ENCODE results near the gene DNAJC22. TPM values are rescaled to one million over a fixed set of nuclear protein-coding genes. Genes with fewer than 3 reads are reported as not detected.
"Not testable (repeated sequence)": the region's sequence is repeated elsewhere in the genome, so short reads cannot be mapped to it uniquely, and the experiment has no call there.

The DNAJC22 gene
- polyA plus RNA-seq, 4 donors: 14.9 to 52.4 (median 20.8) TPM

- peaks cover 0 to 10% (median 0%) of the 10 kb centered on the region in 3 donors for H3K4me1 ChIP-seq (ENCODE audit: control insufficient read depth in 3 of 3, insufficient read depth in 2 of 3, low read depth in 1 of 3, low read length in 2 of 3)
- DNase-seq; H3K36me3 ChIP-seq (ENCODE audit: control insufficient read depth in 3 of 3, insufficient read depth in 2 of 3, low read depth in 1 of 3, low read length in 3 of 3); H3K4me3 ChIP-seq (ENCODE audit: low read depth in 1 of 3, low read length in 3 of 3); H3K27ac ChIP-seq (ENCODE audit: low read depth in 1 of 3, low read length in 2 of 3); FAIRE-seq; H3K27me3 ChIP-seq (ENCODE audit: control insufficient read depth in 3 of 3, insufficient read depth in 3 of 3, low read length in 3 of 3); H3K9me3 ChIP-seq (ENCODE audit: control insufficient read depth in 2 of 2, insufficient read depth in 1 of 2, low read depth in 1 of 2, low read length in 1 of 2): not testable (repeated sequence)
- WGBS, 3 donors: 49 to 70% (median 65%) methylated on average over 2 of the region's 3 CpGs
These were observed 36.2 kb upstream of the DNAJC22 start for GRCh38 chr12:49310451-49311000.

GRCh38 chr12:49314811-49315210 is 31.9 kb upstream of the DNAJC22 start:
- WGBS, 3 donors: 65 to 80% (median 74%) methylated on average over 1 of the region's 1 CpG
- peak; percentile 37 to 84 for DNase-seq
- Histone ChIP-seq H3K27me3 (ENCODE audit: control insufficient read depth in 3 of 3, insufficient read depth in 3 of 3, low read length in 3 of 3) (no peaks in the 10 kb centered on the region), H3K9me3 (ENCODE audit: control insufficient read depth in 2 of 2, insufficient read depth in 1 of 2, low read depth in 1 of 2, low read length in 1 of 2) (no peaks in the 10 kb centered on the region), H3K4me3 (ENCODE audit: low read depth in 1 of 3, low read length in 3 of 3) (no peak overlapping the region), H3K27ac (ENCODE audit: low read depth in 1 of 3, low read length in 2 of 3) (peak overlapping the region in 2 of 3 donors; percentile 62 to 68), H3K36me3 (ENCODE audit: control insufficient read depth in 3 of 3, insufficient read depth in 2 of 3, low read depth in 1 of 3, low read length in 3 of 3) (no peaks in the 10 kb centered on the region), H3K4me1 (ENCODE audit: control insufficient read depth in 3 of 3, insufficient read depth in 2 of 3, low read depth in 1 of 3, low read length in 2 of 3) (peaks cover 0 to 10% (median 0%) of the 10 kb centered on the region in 3 donors)
- no peak for FAIRE-seq

- peaks cover 0 to 10% (median 0%) of the 10 kb centered on the region in 3 donors for H3K4me1 ChIP-seq (ENCODE audit: control insufficient read depth in 3 of 3, insufficient read depth in 2 of 3, low read depth in 1 of 3, low read length in 2 of 3)
- H3K36me3 ChIP-seq (ENCODE audit: control insufficient read depth in 3 of 3, insufficient read depth in 2 of 3, low read depth in 1 of 3, low read length in 3 of 3); H3K27me3 ChIP-seq (ENCODE audit: control insufficient read depth in 3 of 3, insufficient read depth in 3 of 3, low read length in 3 of 3); H3K4me3 ChIP-seq (ENCODE audit: low read depth in 1 of 3, low read length in 3 of 3); DNase-seq; FAIRE-seq; H3K9me3 ChIP-seq (ENCODE audit: control insufficient read depth in 2 of 2, insufficient read depth in 1 of 2, low read depth in 1 of 2, low read length in 1 of 2); H3K27ac ChIP-seq (ENCODE audit: low read depth in 1 of 3, low read length in 2 of 3): not testable (repeated sequence)
- 95% methylated on average over 10 of the region's 10 CpGs for WGBS, 3 donors
These were observed 29.6 kb upstream of the DNAJC22 start for GRCh38 chr12:49317118-49317517.

GRCh38 chr12:49320411-49321103 is 26.1 kb upstream of the DNAJC22 start:
- 93 to 94% (median 94%) methylated on average over 9 of the region's 9 CpGs for WGBS, 3 donors
- DNase-seq, FAIRE-seq: not testable (repeated sequence)

GRCh38 chr12:49322367-49322707 is 24.4 kb upstream of the DNAJC22 start:
- peaks cover 0 to 18% (median 0%) of the 10 kb centered on the region in 3 donors for H3K36me3 ChIP-seq (ENCODE audit: control insufficient read depth in 3 of 3, insufficient read depth in 2 of 3, low read depth in 1 of 3, low read length in 3 of 3)
- DNase-seq (no peak), FAIRE-seq (no peak)
- H3K27ac ChIP-seq (ENCODE audit: low read depth in 1 of 3, low read length in 2 of 3): peak overlapping the region in 1 of 3 donors; percentile 84
- no peaks in the 10 kb centered on the region for H3K27me3 ChIP-seq (ENCODE audit: control insufficient read depth in 3 of 3, insufficient read depth in 3 of 3, low read length in 3 of 3)
- peaks cover 0 to 7% (median 3%) of the 10 kb centered on the region in 3 donors for H3K4me1 ChIP-seq (ENCODE audit: control insufficient read depth in 3 of 3, insufficient read depth in 2 of 3, low read depth in 1 of 3, low read length in 2 of 3)
- 29 to 46% (median 30%) methylated on average over 12 of the region's 12 CpGs for WGBS, 3 donors
- H3K4me3 ChIP-seq (ENCODE audit: low read depth in 1 of 3, low read length in 3 of 3): peak overlapping the region; percentile 64 to 74 (median 65)
- no peaks in the 10 kb centered on the region for H3K9me3 ChIP-seq (ENCODE audit: control insufficient read depth in 2 of 2, insufficient read depth in 1 of 2, low read depth in 1 of 2, low read length in 1 of 2)

More at GRCh38 chr12:49320411-49321103, 26.1 kb upstream of the DNAJC22 start:
- H3K4me3 ChIP-seq (ENCODE audit: low read depth in 1 of 3, low read length in 3 of 3); H3K9me3 ChIP-seq (ENCODE audit: control insufficient read depth in 2 of 2, insufficient read depth in 1 of 2, low read depth in 1 of 2, low read length in 1 of 2); H3K27me3 ChIP-seq (ENCODE audit: control insufficient read depth in 3 of 3, insufficient read depth in 3 of 3, low read length in 3 of 3); H3K4me1 ChIP-seq (ENCODE audit: control insufficient read depth in 3 of 3, insufficient read depth in 2 of 3, low read depth in 1 of 3, low read length in 2 of 3); H3K36me3 ChIP-seq (ENCODE audit: control insufficient read depth in 3 of 3, insufficient read depth in 2 of 3, low read depth in 1 of 3, low read length in 3 of 3); H3K27ac ChIP-seq (ENCODE audit: low read depth in 1 of 3, low read length in 2 of 3): not testable (repeated sequence)

- H3K27ac ChIP-seq (ENCODE audit: low read depth in 1 of 3, low read length in 2 of 3): peak within 1 kb of the TSS in 2 of 3 donors; percentile 51 to 84
- H3K4me1 ChIP-seq (ENCODE audit: control insufficient read depth in 3 of 3, insufficient read depth in 2 of 3, low read depth in 1 of 3, low read length in 2 of 3): peaks cover 0 to 7% (median 3%) of the 10 kb centered on the region in 3 donors
- no peaks in the 10 kb centered on the region for H3K9me3 ChIP-seq (ENCODE audit: control insufficient read depth in 2 of 2, insufficient read depth in 1 of 2, low read depth in 1 of 2, low read length in 1 of 2)
- H3K36me3 ChIP-seq (ENCODE audit: control insufficient read depth in 3 of 3, insufficient read depth in 2 of 3, low read depth in 1 of 3, low read length in 3 of 3): peaks cover 0 to 18% (median 0%) of the 10 kb centered on the region in 3 donors
- FAIRE-seq: peak; percentile 86
- peak within 1 kb of the TSS; percentile 64 to 74 (median 65) for H3K4me3 ChIP-seq (ENCODE audit: low read depth in 1 of 3, low read length in 3 of 3)
- H3K27me3 ChIP-seq (ENCODE audit: control insufficient read depth in 3 of 3, insufficient read depth in 3 of 3, low read length in 3 of 3): no peaks in the 10 kb centered on the region
- peak; percentile 99 to 100 for DNase-seq
- 0 to 1% (median 1%) methylated on average over 59 to 65 of the region's 65 CpGs for WGBS, 3 donors
These were observed 23.8 kb upstream of the DNAJC22 start, which contains the start of gene TROAP for GRCh38 chr12:49322708-49323523. TROAP (plus strand) TSS chr12:49323255; CDS start chr12:49323609, 354 bp downstream.

GRCh38 chr12:49323524-49324097 is 23.1 kb upstream of the DNAJC22 start:
- 8 to 13% (median 10%) methylated on average over 19 of the region's 19 CpGs for WGBS, 3 donors
- H3K36me3 ChIP-seq (ENCODE audit: control insufficient read depth in 3 of 3, insufficient read depth in 2 of 3, low read depth in 1 of 3, low read length in 3 of 3): peaks cover 0 to 18% (median 0%) of the 10 kb centered on the region in 3 donors
- no peak for DNase-seq
- no peaks in the 10 kb centered on the region for H3K9me3 ChIP-seq (ENCODE audit: control insufficient read depth in 2 of 2, insufficient read depth in 1 of 2, low read depth in 1 of 2, low read length in 1 of 2)
- no peak overlapping the region for H3K27ac ChIP-seq (ENCODE audit: low read depth in 1 of 3, low read length in 2 of 3)
- H3K4me1 ChIP-seq (ENCODE audit: control insufficient read depth in 3 of 3, insufficient read depth in 2 of 3, low read depth in 1 of 3, low read length in 2 of 3): peaks cover 0 to 7% (median 3%) of the 10 kb centered on the region in 3 donors
- no peak for FAIRE-seq
- H3K4me3 ChIP-seq (ENCODE audit: low read depth in 1 of 3, low read length in 3 of 3): peak overlapping the region; percentile 55 to 62 (median 61)
- H3K27me3 ChIP-seq (ENCODE audit: control insufficient read depth in 3 of 3, insufficient read depth in 3 of 3, low read length in 3 of 3): no peaks in the 10 kb centered on the region

- FAIRE-seq (no peak), DNase-seq (no peak)
- peaks cover 0 to 38% (median 0%) of the 10 kb centered on the region in 3 donors for H3K36me3 ChIP-seq (ENCODE audit: control insufficient read depth in 3 of 3, insufficient read depth in 2 of 3, low read depth in 1 of 3, low read length in 3 of 3)
- peaks cover 0 to 8% (median 3%) of the 10 kb centered on the region in 3 donors for H3K4me1 ChIP-seq (ENCODE audit: control insufficient read depth in 3 of 3, insufficient read depth in 2 of 3, low read depth in 1 of 3, low read length in 2 of 3)
- H3K27ac ChIP-seq (ENCODE audit: low read depth in 1 of 3, low read length in 2 of 3): no peak overlapping the region
- H3K9me3 ChIP-seq (ENCODE audit: control insufficient read depth in 2 of 2, insufficient read depth in 1 of 2, low read depth in 1 of 2, low read length in 1 of 2): no peaks in the 10 kb centered on the region
- 90 to 96% (median 93%) methylated on average over 6 of the region's 6 CpGs for whole genome bisulfite sequencing, 3 donors
- H3K27me3 ChIP-seq (ENCODE audit: control insufficient read depth in 3 of 3, insufficient read depth in 3 of 3, low read length in 3 of 3): no peaks in the 10 kb centered on the region
- no peak overlapping the region for H3K4me3 ChIP-seq (ENCODE audit: low read depth in 1 of 3, low read length in 3 of 3)
These were observed 21.1 kb upstream of the DNAJC22 start for GRCh38 chr12:49325606-49326005.
